BJ (cell line): Measurements from ENCODE around the gene EEF1G. TPM values are rescaled to one million over a fixed set of nuclear protein-coding genes. Genes with fewer than 3 reads are reported as not detected.

Experiments used
- CTCF ChIA-PET: fragments of 350-600 bp; formaldehyde crosslinking; extraction: SDS; loops from one replicate; lab custom pipeline; 2021; ENCODE audit warnings: antibody characterized with exemption, inconsistent platforms; lab: Yijun Ruan, JAX
- POLR2A ChIA-PET: fragments of 300-600 bp; sonication (Branson Sonifier 250); formaldehyde crosslinking; extraction: SDS; loops from one replicate; lab custom pipeline; 2021; ENCODE audit warnings: antibody characterized with exemption; lab: Charles Lee
- DNase-seq: peaks from one replicate; pipeline ENCODE4 v3.0.0-alpha.2; 2011; ENCODE audit warnings: low read depth
- H3K27me3 ChIP-seq: 2 replicates; pipeline ENCODE4 v1.6.0; 2011; ENCODE audit warnings: low read length; ENCODE audit not compliant: control insufficient read depth, insufficient read depth
- H3K36me3 ChIP-seq: 2 replicates; pipeline ENCODE4 v1.5.1; 2011; ENCODE audit warnings: low read length; ENCODE audit not compliant: control insufficient read depth, insufficient read depth
- H3K4me3 ChIP-seq: 2 replicates; pipeline ENCODE4 v1.5.1; 2011; ENCODE audit warnings: low read depth, mild to moderate bottlenecking, control low read depth, low read length
- polyA plus RNA-seq: library from polyadenylated mRNA; depleted of rRNA; stranded (reverse); fragments of >200 nt; gene quantifications from 2 replicates; pipeline ENCODE4 v1.2.3, GENCODE V29; 2011
- TF ChIP-seq, protein P1 (sequence below): IDR thresholded peaks from 2 replicates; pipeline ENCODE4 v1.5.1; 2011; ENCODE audit warnings: low read depth, mild to moderate bottlenecking, control low read depth, inconsistent platforms, low read length, moderate library complexity; ENCODE audit not compliant: insufficient read depth

EEF1G gene
- polyA plus RNA-seq, 1 experiment, result 2,459 TPM

DNA sequence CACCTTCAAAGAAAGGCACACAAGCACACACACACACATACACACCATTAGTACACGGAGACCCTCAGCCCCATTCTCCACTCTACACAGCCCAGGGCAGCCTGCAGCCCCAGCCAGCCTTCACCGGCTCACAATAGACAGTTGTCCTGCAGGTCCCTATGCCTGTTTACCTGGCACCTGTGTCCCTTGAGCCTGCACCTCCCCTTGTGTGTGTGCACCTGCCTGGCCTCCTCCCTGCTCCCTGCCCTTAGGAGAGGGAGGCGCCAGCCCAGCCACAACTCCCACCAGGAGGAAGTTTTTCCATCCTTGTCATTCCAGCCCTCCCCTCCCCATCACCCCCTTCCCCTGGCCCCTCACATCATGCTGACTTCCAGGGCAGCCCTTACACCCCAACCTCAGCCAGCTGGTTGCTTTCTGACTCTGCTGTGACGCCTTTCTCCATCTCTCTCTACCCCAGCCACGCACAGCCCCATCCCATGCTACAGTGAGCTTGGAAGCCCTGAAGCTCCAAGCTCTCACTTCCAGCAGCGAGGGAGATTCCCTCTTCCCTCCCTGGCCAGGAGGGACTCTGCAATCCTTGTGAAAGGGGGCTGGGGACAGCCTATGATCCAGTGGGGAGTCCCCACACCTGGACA lies 31.5 kb downstream of the EEF1G start:
- H3K36me3 ChIP-seq, result peaks cover 14% of the 10 kb centered on the region
- TF ChIP-seq, protein P1, sequence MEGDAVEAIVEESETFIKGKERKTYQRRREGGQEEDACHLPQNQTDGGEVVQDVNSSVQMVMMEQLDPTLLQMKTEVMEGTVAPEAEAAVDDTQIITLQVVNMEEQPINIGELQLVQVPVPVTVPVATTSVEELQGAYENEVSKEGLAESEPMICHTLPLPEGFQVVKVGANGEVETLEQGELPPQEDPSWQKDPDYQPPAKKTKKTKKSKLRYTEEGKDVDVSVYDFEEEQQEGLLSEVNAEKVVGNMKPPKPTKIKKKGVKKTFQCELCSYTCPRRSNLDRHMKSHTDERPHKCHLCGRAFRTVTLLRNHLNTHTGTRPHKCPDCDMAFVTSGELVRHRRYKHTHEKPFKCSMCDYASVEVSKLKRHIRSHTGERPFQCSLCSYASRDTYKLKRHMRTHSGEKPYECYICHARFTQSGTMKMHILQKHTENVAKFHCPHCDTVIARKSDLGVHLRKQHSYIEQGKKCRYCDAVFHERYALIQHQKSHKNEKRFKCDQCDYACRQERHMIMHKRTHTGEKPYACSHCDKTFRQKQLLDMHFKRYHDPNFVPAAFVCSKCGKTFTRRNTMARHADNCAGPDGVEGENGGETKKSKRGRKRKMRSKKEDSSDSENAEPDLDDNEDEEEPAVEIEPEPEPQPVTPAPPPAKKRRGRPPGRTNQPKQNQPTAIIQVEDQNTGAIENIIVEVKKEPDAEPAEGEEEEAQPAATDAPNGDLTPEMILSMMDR, result no peak
- CTCF ChIA-PET, result interaction anchor here (0.6 to 10.6 kb wide), 38 partner anchors 10 to 162 kb away, joined by 3 to 220 read pairs (median 5); partner anchors contain the start of genes EEF1G, SCGB1A1 and TUT1
- no peak for DNase-seq
- POLR2A ChIA-PET, result interaction anchor here (0.6 to 1.6 kb wide), 5 partner anchors 10 to 147 kb away, joined by 3 to 8 read pairs (median 4); no protein-coding TSS in a partner anchor
- no peaks in the 10 kb centered on the region for H3K27me3 ChIP-seq
- H3K4me3 ChIP-seq, result peak overlapping the region; percentile 96

DNA sequence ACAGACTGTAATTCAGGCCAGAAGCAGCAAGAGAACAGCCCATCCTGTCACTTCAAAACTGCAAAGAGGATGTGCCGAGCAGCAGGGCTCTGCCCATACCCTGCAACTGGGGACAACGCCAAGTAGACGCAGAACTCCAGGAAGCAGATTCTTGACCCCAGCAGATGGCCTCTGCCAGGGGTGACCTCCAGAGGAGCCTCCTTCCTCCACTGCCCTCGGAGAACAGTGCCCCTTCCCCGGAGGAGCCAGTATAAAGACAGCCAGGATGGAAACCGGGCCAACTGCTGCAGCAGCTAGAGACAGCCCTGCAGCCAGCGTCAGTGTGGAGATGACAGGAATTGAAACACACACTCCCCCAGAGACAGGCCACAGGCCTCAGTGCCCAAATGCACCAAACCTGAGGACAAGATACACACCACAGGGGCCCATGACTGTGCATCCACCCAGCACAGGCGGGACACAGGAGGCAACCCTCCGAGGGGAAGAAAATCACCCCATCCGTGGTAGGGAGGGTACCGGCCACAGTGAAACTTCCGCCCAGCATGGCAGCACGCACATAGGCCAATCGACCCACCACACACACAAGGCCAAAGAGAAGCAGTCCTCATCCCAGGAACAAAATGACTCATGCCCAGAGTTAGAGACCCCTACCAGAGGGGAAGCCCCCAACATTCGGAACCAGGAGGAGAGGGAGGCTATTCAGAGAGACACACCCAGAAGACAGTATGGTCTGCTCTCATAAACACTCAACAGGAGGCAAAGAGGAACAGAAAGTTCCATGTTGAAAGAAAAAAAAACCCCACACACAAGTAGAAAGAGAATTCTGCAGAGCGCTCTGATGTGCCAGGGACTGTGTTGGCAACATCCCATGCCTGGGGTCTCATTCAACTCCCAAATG lies 32.6 kb downstream of the EEF1G start:
- TF ChIP-seq, protein P1, result no peak
- Histone ChIP-seq H3K36me3 (peaks cover 20% of the 10 kb centered on the region), H3K27me3 (no peaks in the 10 kb centered on the region), H3K4me3 (peak overlapping the region; percentile 96)
- ChIA-PET POLR2A (no interaction called here), CTCF (interaction anchor here (1.0 to 10.6 kb wide), 9 partner anchors 12 to 146 kb away, joined by 3 to 220 read pairs (median 9); no protein-coding TSS in a partner anchor)
- DNase-seq, result no peak

DNA sequence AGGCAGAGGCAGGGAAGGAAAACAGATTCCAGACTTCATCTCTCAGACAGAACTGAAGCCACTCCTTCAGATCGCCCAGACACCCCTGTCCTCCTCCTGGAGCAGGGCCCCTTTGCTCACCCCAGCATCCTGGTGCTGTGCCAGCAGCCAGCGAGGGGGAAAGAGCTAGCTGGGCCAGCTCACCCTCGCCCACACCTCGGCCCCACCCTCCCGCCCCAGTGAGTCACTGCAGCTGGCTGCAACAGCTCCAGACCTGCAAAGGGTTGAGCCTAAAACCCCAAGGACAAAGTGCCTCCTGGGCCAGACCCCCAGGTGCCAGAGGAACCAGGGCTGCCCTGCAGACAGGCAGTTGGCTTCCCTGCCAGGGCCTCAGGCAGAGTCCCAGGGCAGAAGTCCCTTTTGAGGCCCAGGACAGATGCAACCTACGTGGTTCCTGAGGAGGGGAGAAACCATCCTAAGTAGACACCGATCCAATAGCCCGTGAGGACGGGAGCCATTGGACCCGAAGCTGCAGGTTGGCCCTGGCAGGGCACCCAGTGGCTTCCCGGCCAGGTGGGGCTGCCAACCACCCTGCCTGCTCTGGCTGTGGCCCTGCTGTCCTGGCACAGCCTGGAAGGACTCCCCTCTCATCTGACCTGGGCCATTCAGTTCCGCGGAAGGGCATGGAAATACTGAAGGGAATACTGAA lies 34.3 kb downstream of the EEF1G start:
- ChIA-PET POLR2A (interaction anchor here (0.6 to 1.4 kb wide), 4 partner anchors 34 to 139 kb away, joined by 3 to 5 read pairs (median 4); partner anchors contain the start of gene EEF1G), CTCF (interaction anchor here (0.8 to 10.6 kb wide), 8 partner anchors 16 to 144 kb away, joined by 3 to 220 read pairs (median 4); no protein-coding TSS in a partner anchor)

DNA sequence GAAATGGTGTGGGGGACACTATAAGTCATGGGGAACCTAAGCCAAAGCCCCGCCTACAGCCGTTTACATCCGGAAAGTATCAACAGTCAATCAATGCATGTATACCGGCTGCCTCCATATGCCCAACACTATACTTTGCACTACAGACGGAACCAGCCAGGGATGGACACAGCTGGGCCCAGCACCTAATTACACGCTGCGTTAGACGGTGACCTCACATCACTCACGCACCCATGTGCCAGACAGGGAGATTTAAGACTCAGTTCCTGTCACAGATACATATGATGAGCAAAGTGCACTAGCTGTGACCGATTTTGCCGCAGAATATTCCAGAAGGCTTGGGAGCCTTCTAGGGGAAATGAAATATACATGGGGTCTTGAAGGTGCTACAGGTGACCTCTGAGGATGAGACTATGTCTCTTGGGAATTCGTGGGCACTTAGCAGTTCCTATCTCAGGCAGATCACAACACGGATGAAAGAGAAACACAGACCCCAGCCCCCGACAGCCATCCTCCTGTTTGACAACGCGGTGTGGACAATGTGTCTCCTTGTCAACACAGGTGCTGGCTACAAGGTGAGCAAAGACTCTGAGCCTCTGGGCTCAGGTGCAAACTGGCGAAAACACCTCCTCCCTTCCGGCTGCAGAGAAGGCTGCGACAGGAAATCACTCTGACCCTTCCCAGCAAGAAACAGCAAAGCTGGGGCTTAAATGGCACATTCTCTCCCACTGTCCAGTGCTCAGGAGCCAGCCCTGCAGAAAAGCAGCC lies 35.0 kb downstream of the EEF1G start:
- TF ChIP-seq, protein P1, result no peak
- DNase-seq, result no peak
- peak overlapping the region; percentile 20 for H3K4me3 ChIP-seq
- POLR2A ChIA-PET, result interaction anchor here (0.6 to 1.4 kb wide), 4 partner anchors 35 to 138 kb away, joined by 3 to 5 read pairs (median 4); partner anchors contain the start of gene EEF1G
- no peaks in the 10 kb centered on the region for H3K27me3 ChIP-seq
- peaks cover 39% of the 10 kb centered on the region for H3K36me3 ChIP-seq
- CTCF ChIA-PET, result interaction anchor here (1.0 to 10.6 kb wide), 5 partner anchors 22 to 143 kb away, joined by 3 to 220 read pairs (median 10); no protein-coding TSS in a partner anchor

More for the DNA sequence above, 34.3 kb downstream of the EEF1G start:
- TF ChIP-seq, protein P1, result no peak
- Histone ChIP-seq H3K36me3 (peaks cover 31% of the 10 kb centered on the region), H3K27me3 (no peaks in the 10 kb centered on the region), H3K4me3 (peak overlapping the region; percentile 20)
- peak; percentile 66 for DNase-seq
